ENCODE measurements around the gene CDK2AP2.
"Not testable (repeated sequence)": the region's sequence is repeated elsewhere in the genome, so short reads cannot be mapped to it uniquely, and the experiment has no call there.

The CDK2AP2 gene

DNA sequence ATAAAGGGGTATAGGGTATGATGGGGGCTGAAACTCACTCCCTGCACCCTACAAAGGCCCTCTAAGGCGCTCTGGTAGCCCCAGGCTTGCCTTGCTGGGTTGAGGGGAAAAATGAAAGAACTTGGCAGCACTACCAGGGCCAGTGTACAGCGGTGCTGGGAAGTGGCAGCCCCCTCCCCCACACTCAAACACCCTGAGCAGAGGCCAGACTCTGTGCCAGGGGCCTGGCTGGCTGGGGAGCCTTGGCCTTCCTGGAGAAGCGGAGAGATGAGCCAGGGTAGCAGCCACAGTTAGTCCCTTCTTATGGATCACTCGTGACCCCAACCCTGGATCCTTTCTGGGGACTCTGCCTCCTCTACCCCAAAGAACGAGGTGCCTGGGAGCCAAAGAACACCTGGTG lies 41.6 kb downstream of the CDK2AP2 start:
- Histone ChIP-seq H3K9ac (ENCODE audit: low read length) (no peak overlapping the region), H3K27me3 (ENCODE audit: low read depth, low read length) (no peaks in the 10 kb centered on the region), H3K9me3 (ENCODE audit: insufficient read depth, low read length) (no peaks in the 10 kb centered on the region), H4K20me1 (ENCODE audit: insufficient read depth, low read length) (no peaks in the 10 kb centered on the region), H3K4me2 (ENCODE audit: low read length) (no peak overlapping the region), H2AFZ (ENCODE audit: low read depth, low read length) (no peak overlapping the region), H3K36me3 (replicated peaks; ENCODE audit: low read depth, low read length) (no peaks in the 10 kb centered on the region), H3K79me2 (ENCODE audit: low read length) (peaks cover 15% of the 10 kb centered on the region), H3K27ac (ENCODE audit: low read length) (no peak overlapping the region), H3K4me1 (ENCODE audit: low read length) (peaks cover 47% of the 10 kb centered on the region), H3K4me3 (ENCODE audit: low read length) (no peak overlapping the region)
- no peak for TF ChIP-seq EZH2phosphoT487 (IDR thresholded peaks at IDR 0.05; ENCODE audit: low read depth)
- TF ChIP-seq, protein P1, sequence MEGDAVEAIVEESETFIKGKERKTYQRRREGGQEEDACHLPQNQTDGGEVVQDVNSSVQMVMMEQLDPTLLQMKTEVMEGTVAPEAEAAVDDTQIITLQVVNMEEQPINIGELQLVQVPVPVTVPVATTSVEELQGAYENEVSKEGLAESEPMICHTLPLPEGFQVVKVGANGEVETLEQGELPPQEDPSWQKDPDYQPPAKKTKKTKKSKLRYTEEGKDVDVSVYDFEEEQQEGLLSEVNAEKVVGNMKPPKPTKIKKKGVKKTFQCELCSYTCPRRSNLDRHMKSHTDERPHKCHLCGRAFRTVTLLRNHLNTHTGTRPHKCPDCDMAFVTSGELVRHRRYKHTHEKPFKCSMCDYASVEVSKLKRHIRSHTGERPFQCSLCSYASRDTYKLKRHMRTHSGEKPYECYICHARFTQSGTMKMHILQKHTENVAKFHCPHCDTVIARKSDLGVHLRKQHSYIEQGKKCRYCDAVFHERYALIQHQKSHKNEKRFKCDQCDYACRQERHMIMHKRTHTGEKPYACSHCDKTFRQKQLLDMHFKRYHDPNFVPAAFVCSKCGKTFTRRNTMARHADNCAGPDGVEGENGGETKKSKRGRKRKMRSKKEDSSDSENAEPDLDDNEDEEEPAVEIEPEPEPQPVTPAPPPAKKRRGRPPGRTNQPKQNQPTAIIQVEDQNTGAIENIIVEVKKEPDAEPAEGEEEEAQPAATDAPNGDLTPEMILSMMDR (IDR thresholded peaks at IDR 0.05; ENCODE audit: low read depth, low read length), result no peak

DNA sequence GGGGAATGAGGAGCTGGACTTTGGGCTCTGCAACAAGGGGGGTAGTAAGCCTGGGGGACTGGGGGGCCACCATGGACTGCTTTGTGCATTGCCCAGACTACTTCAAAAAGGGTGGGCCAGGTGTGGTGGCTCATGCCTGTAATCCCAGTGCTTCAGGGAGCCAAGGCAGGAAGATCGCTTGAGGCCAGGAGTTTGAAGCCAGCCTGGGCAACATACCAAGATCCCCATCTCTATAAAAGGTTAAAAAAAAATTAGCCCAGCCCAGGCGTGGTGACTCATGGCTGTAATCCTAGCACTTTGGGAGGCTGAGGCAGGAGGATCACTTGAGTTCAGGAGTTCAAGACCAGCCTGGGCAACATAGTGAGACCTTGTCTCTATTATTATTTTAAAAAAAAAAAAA lies 42.4 kb downstream of the CDK2AP2 start:
- peak overlapping the region; percentile 90 for H3K4me3 ChIP-seq (ENCODE audit: low read length)
- H3K9me3 ChIP-seq (ENCODE audit: insufficient read depth, low read length); H3K27me3 ChIP-seq (ENCODE audit: low read depth, low read length); H2AFZ ChIP-seq (ENCODE audit: low read depth, low read length); H4K20me1 ChIP-seq (ENCODE audit: insufficient read depth, low read length); H3K36me3 ChIP-seq (replicated peaks; ENCODE audit: low read depth, low read length): not testable (repeated sequence)
- peak overlapping the region; percentile 91 for H3K4me2 ChIP-seq (ENCODE audit: low read length)
- H3K27ac ChIP-seq (ENCODE audit: low read length), result peak overlapping the region; percentile 73
- H3K4me1 ChIP-seq (ENCODE audit: low read length), result peaks cover 40% of the 10 kb centered on the region
- H3K79me2 ChIP-seq (ENCODE audit: low read length), result peaks cover 15% of the 10 kb centered on the region
- H3K9ac ChIP-seq (ENCODE audit: low read length), result peak overlapping the region; percentile 95

DNA sequence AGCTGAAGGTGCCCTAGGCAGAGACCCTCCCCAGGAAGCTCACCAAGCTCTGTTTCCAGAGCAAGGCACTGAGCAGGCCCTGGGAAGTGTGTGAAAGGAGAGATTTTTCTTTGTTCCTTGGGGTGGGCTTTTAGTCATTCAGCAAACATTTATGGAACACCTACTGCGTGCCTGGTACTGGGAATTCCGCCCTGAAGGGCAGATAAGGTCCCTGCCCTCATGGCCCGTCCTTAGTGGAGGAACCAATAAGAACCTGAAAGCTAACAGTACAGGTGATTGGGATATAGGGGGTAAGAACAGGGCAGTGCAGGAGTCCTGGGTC lies 42.8 kb downstream of the CDK2AP2 start:
- Histone ChIP-seq H3K9me3 (ENCODE audit: insufficient read depth, low read length) (no peaks in the 10 kb centered on the region), H3K79me2 (ENCODE audit: low read length) (peaks cover 15% of the 10 kb centered on the region), H3K36me3 (replicated peaks; ENCODE audit: low read depth, low read length) (no peaks in the 10 kb centered on the region), H3K4me3 (ENCODE audit: low read length) (peak overlapping the region; percentile 90), H3K27me3 (ENCODE audit: low read depth, low read length) (no peaks in the 10 kb centered on the region), H3K27ac (ENCODE audit: low read length) (peak overlapping the region; percentile 73), H3K4me1 (ENCODE audit: low read length) (peaks cover 40% of the 10 kb centered on the region), H2AFZ (ENCODE audit: low read depth, low read length) (no peak overlapping the region), H4K20me1 (ENCODE audit: insufficient read depth, low read length) (no peaks in the 10 kb centered on the region), H3K4me2 (ENCODE audit: low read length) (peak overlapping the region; percentile 91), H3K9ac (ENCODE audit: low read length) (peak overlapping the region; percentile 95)
- TF ChIP-seq, protein P1 (IDR thresholded peaks at IDR 0.05; ENCODE audit: low read depth, low read length), result no peak
- TF ChIP-seq EZH2phosphoT487 (IDR thresholded peaks at IDR 0.05; ENCODE audit: low read depth), result no peak

DNA sequence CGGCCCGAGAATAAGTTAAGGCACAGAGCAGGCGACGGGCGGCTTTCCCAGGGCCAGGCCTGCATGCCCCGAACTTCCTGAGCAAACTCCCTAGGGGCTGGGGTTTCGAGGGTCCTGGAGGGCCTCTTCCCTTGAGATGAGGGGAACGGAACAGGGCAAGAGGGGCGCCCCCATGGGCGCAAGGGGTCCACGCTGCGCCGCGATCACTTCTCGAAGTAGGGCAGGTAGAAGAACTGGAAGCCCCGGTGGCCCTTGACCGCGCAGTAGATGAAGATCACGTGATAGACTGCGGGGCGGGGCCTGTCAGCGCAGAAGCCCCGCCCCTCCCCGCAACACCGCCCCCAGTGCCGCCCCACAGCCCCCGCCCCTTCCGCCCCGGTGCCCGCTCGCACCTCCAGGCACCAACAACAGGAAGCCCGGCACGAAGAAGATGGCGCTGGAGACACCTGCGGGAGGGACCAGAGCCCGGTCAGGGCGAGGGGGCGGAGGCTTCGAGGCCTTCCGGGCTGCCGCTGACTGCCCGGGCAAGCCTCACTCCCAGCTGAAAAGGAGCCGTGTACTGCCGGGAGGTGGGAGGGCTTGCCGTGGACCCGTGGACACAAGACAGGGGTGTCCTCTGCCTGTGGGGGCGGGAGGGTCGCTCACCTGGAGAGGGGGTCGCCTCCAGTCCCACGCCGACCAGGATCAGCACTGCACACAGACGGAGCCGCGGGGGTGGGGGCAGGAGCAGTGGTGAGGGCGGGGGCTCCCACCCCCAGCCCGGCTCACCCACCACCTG lies 43.4 kb downstream of the CDK2AP2 start:
- no peaks in the 10 kb centered on the region for H3K36me3 ChIP-seq (replicated peaks; ENCODE audit: low read depth, low read length)
- H2AFZ ChIP-seq (ENCODE audit: low read depth, low read length), result no peak overlapping the region; the same call in 1 of the 2 replicates
- H3K4me2 ChIP-seq (ENCODE audit: low read length), result peak overlapping the region; percentile 91
- no peaks in the 10 kb centered on the region; the same call in 1 of the 2 replicates for H3K9me3 ChIP-seq (ENCODE audit: insufficient read depth, low read length)
- peaks cover 40% of the 10 kb centered on the region for H3K4me1 ChIP-seq (ENCODE audit: low read length)
- no peak for TF ChIP-seq EZH2phosphoT487 (IDR thresholded peaks at IDR 0.05; ENCODE audit: low read depth)
- TF ChIP-seq, protein P1 (IDR thresholded peaks at IDR 0.05; ENCODE audit: low read depth, low read length), result no peak; the same call in 1 of the 2 replicates
- H3K4me3 ChIP-seq (ENCODE audit: low read length), result peak overlapping the region; percentile 90
- H3K27me3 ChIP-seq (ENCODE audit: low read depth, low read length), result no peaks in the 10 kb centered on the region
- peaks cover 15% of the 10 kb centered on the region for H3K79me2 ChIP-seq (ENCODE audit: low read length)
- H3K9ac ChIP-seq (ENCODE audit: low read length), result peak overlapping the region; percentile 95
- no peaks in the 10 kb centered on the region for H4K20me1 ChIP-seq (ENCODE audit: insufficient read depth, low read length)
- peak overlapping the region; percentile 73 for H3K27ac ChIP-seq (ENCODE audit: low read length)
